Measurements from ENCODE around the gene THADA.

GRCh38 chr2:43240766-43241150 is 355.1 kb downstream of the THADA start:
- no peak for TF ChIP-seq EZH2 (IDR thresholded peaks at IDR 0.05; ENCODE audit: borderline replicate concordance)
- no peak for TF ChIP-seq CTCF (IDR thresholded peaks at IDR 0.05; ENCODE audit: poor library complexity)

Measured in hepatocyte (in vitro differentiated cells).